ENCODE results near the gene IFNAR2. TPM values are rescaled to one million over a fixed set of nuclear protein-coding genes. Genes with fewer than 3 reads are reported as not detected.

Gene IFNAR2
- polyA plus RNA-seq, 1 of the 3 experiments (the other 2 are of a cell fraction), result 10.4 TPM

DNA sequence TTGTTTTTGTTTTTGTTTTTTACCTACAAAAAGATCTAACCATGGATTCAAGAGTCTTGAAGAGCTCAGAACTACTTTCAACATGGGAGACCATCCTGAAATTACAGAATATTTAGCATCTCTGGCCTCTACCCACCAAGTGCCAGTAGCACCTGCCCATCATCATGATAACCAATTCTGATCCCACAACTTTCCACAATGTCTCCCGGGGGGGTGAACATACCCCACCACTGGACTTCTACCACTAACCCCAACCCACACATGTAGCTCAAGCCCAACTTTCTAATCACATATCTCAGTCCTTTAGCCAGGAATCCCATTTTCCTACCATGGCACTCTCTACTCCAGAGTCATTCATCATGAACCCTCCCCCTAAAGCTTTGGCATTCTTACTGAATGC lies 15.7 kb upstream of the IFNAR2 start:
- Histone ChIP-seq H3K9me3 (no peaks in the 10 kb centered on the region), H4K20me1 (ENCODE audit: insufficient read depth) (no peaks in the 10 kb centered on the region), H3K9ac (no peak overlapping the region), H3K9me2 (no peaks in the 10 kb centered on the region), H3F3A (replicated peaks; ENCODE audit: insufficient read depth) (no peaks in the 10 kb centered on the region), H3K4me3 (ENCODE audit: low read depth in 2 of 2, low read length in 1 of 2) (no peak overlapping the region), H3K4me1 (ENCODE audit: control insufficient read depth in 1 of 2, insufficient read depth in 2 of 2, low read depth in 1 of 2, low read length in 1 of 2) (no peaks in the 10 kb centered on the region; a peak in 1 of 4 replicates), H3K27ac (ENCODE audit: low read depth in 2 of 2, low read length in 1 of 2) (no peak overlapping the region), H3K79me2 (ENCODE audit: insufficient read depth) (no peaks in the 10 kb centered on the region), H3K27me3 (ENCODE audit: insufficient read depth) (peaks cover 8% of the 10 kb centered on the region; the same call in 1 of the 2 replicates), H3K36me3 (replicated peaks in 1 of 2; ENCODE audit: control insufficient read depth in 1 of 2, insufficient read depth in 2 of 2, low read length in 1 of 2) (no peaks in the 10 kb centered on the region), H3K4me2 (no peak overlapping the region), H2AFZ (ENCODE audit: low read depth) (no peak overlapping the region; the same call in 1 of the 2 replicates)
- TF ChIP-seq, protein P1, sequence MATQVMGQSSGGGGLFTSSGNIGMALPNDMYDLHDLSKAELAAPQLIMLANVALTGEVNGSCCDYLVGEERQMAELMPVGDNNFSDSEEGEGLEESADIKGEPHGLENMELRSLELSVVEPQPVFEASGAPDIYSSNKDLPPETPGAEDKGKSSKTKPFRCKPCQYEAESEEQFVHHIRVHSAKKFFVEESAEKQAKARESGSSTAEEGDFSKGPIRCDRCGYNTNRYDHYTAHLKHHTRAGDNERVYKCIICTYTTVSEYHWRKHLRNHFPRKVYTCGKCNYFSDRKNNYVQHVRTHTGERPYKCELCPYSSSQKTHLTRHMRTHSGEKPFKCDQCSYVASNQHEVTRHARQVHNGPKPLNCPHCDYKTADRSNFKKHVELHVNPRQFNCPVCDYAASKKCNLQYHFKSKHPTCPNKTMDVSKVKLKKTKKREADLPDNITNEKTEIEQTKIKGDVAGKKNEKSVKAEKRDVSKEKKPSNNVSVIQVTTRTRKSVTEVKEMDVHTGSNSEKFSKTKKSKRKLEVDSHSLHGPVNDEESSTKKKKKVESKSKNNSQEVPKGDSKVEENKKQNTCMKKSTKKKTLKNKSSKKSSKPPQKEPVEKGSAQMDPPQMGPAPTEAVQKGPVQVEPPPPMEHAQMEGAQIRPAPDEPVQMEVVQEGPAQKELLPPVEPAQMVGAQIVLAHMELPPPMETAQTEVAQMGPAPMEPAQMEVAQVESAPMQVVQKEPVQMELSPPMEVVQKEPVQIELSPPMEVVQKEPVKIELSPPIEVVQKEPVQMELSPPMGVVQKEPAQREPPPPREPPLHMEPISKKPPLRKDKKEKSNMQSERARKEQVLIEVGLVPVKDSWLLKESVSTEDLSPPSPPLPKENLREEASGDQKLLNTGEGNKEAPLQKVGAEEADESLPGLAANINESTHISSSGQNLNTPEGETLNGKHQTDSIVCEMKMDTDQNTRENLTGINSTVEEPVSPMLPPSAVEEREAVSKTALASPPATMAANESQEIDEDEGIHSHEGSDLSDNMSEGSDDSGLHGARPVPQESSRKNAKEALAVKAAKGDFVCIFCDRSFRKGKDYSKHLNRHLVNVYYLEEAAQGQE (IDR thresholded peaks at IDR 0.05; ENCODE audit: low read depth, low read length), result no peak
- no peak for TF ChIP-seq FOSL2 (IDR thresholded peaks at IDR 0.05; ENCODE audit: borderline replicate concordance, low read depth)
- TF ChIP-seq, protein P2, sequence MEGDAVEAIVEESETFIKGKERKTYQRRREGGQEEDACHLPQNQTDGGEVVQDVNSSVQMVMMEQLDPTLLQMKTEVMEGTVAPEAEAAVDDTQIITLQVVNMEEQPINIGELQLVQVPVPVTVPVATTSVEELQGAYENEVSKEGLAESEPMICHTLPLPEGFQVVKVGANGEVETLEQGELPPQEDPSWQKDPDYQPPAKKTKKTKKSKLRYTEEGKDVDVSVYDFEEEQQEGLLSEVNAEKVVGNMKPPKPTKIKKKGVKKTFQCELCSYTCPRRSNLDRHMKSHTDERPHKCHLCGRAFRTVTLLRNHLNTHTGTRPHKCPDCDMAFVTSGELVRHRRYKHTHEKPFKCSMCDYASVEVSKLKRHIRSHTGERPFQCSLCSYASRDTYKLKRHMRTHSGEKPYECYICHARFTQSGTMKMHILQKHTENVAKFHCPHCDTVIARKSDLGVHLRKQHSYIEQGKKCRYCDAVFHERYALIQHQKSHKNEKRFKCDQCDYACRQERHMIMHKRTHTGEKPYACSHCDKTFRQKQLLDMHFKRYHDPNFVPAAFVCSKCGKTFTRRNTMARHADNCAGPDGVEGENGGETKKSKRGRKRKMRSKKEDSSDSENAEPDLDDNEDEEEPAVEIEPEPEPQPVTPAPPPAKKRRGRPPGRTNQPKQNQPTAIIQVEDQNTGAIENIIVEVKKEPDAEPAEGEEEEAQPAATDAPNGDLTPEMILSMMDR (IDR thresholded peaks at IDR 0.05), result no peak
- TF ChIP-seq, protein P3, sequence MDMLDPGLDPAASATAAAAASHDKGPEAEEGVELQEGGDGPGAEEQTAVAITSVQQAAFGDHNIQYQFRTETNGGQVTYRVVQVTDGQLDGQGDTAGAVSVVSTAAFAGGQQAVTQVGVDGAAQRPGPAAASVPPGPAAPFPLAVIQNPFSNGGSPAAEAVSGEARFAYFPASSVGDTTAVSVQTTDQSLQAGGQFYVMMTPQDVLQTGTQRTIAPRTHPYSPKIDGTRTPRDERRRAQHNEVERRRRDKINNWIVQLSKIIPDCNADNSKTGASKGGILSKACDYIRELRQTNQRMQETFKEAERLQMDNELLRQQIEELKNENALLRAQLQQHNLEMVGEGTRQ (IDR thresholded peaks at IDR 0.05; ENCODE audit: borderline replicate concordance, low read depth, low read length), result no peak
- no peak for TF ChIP-seq ELF1 (IDR thresholded peaks at IDR 0.05)
- TF ChIP-seq RAD21 (IDR thresholded peaks at IDR 0.05; ENCODE audit: low read length), result no peak
- TF ChIP-seq YY1 (IDR thresholded peaks at IDR 0.05; ENCODE audit: low read depth), result no peak
- TF ChIP-seq NFIC (IDR thresholded peaks at IDR 0.05; ENCODE audit: borderline replicate concordance), result no peak
- no peak for TF ChIP-seq RXRA (IDR thresholded peaks at IDR 0.05; ENCODE audit: borderline replicate concordance, low read depth)
- no peak for TF ChIP-seq FOXJ3 (CRISPR knock-in tag; IDR thresholded peaks at IDR 0.05)
- TF ChIP-seq RFX5 (IDR thresholded peaks at IDR 0.05; ENCODE audit: low read length), result no peak
- no peak for TF ChIP-seq FOXM1 (IDR thresholded peaks at IDR 0.05; ENCODE audit: low read depth)
- TF ChIP-seq MXI1 (IDR thresholded peaks at IDR 0.05; ENCODE audit: low read depth, low read length), result no peak
- no peak for TF ChIP-seq SMC3 (IDR thresholded peaks at IDR 0.05; ENCODE audit: low read depth, low read length)
- TF ChIP-seq SIN3A (IDR thresholded peaks at IDR 0.05; ENCODE audit: borderline replicate concordance, low read depth, low read length), result no peak
- TF ChIP-seq JUND (IDR thresholded peaks at IDR 0.05), result no peak
- TF ChIP-seq, protein P4, sequence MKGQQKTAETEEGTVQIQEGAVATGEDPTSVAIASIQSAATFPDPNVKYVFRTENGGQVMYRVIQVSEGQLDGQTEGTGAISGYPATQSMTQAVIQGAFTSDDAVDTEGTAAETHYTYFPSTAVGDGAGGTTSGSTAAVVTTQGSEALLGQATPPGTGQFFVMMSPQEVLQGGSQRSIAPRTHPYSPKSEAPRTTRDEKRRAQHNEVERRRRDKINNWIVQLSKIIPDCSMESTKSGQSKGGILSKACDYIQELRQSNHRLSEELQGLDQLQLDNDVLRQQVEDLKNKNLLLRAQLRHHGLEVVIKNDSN (IDR thresholded peaks at IDR 0.05; ENCODE audit: borderline replicate concordance, low read depth), result no peak
- no peak for TF ChIP-seq RCOR1 (IDR thresholded peaks at IDR 0.05; ENCODE audit: low read length)
- TF ChIP-seq TEAD4 (IDR thresholded peaks at IDR 0.05; ENCODE audit: borderline replicate concordance, insufficient read depth), result no peak
- ChIA-PET POLR2A (no interaction called here), CTCF (interaction anchor here (1.2 to 1.6 kb wide), 3 partner anchors 14 to 231 kb away, joined by 3 to 5 read pairs (median 4); no protein-coding TSS in a partner anchor)
- DNase-seq, result no peak
- 33% methylated on average over 1 of the region's 1 CpG for WGBS (ENCODE audit: low lambda C conversion rate)

All from SK-N-SH (cell line).